ENCODE results near the gene B4GALT4.
"Not testable (repeated sequence)": the region's sequence is repeated elsewhere in the genome, so short reads cannot be mapped to it uniquely, and the experiment has no call there.

B4GALT4 gene

GRCh38 chr3:119173325-119173724, 67.4 kb downstream of the B4GALT4 start, which contains the start of gene UPK1B:
Gene UPK1B (plus strand): TSS chr3:119173598. CDS start chr3:119186742, 13,144 bp downstream.
- Histone ChIP-seq H3K4me1 (ENCODE audit: insufficient read depth, low read length) (peaks cover 4% of the 10 kb centered on the region; the same call in 1 of the 2 replicates), H3K9ac (ENCODE audit: low read depth, low read length) (no peak within 1 kb of the TSS), H3K9me3 (ENCODE audit: insufficient read depth, low read depth, low read length) (no peaks in the 10 kb centered on the region), H3K4me3 (ENCODE audit: low read length) (no peak within 1 kb of the TSS), H3K27ac (ENCODE audit: low read depth, low read length) (no peak within 1 kb of the TSS), H3K27me3 (ENCODE audit: insufficient read depth, low read length) (0 out of 2 replicates have a peak, but pooled peaks cover 2% of the 10 kb centered on the region), H3K36me3 (ENCODE audit: insufficient read depth, low read length) (no peaks in the 10 kb centered on the region)
- WGBS: 24% methylated on average over 13 of the region's 13 CpGs

- WGBS: 96% methylated on average over 3 of the region's 3 CpGs
These were observed 69.9 kb downstream of the B4GALT4 start for GRCh38 chr3:119170821-119171220.

GRCh38 chr3:119164745-119165144, 75.9 kb downstream of the B4GALT4 start:
- not testable (repeated sequence) for H3K9ac ChIP-seq (ENCODE audit: low read depth, low read length); H3K36me3 ChIP-seq (ENCODE audit: insufficient read depth, low read length); H3K4me3 ChIP-seq (ENCODE audit: low read length); H3K4me1 ChIP-seq (ENCODE audit: insufficient read depth, low read length); H3K27ac ChIP-seq (ENCODE audit: low read depth, low read length); H3K27me3 ChIP-seq (ENCODE audit: insufficient read depth, low read length)
- H3K9me3 ChIP-seq (ENCODE audit: insufficient read depth, low read depth, low read length): peaks cover 19% of the 10 kb centered on the region
- 87% methylated on average over 9 of the region's 9 CpGs for WGBS

More at GRCh38 chr3:119170821-119171220, 69.9 kb downstream of the B4GALT4 start:
- Histone ChIP-seq H3K9ac (ENCODE audit: low read depth, low read length) (no peak overlapping the region), H3K4me3 (ENCODE audit: low read length) (no peak overlapping the region), H3K36me3 (ENCODE audit: insufficient read depth, low read length) (no peaks in the 10 kb centered on the region), H3K4me1 (ENCODE audit: insufficient read depth, low read length) (peaks cover 4% of the 10 kb centered on the region; the same call in 1 of the 2 replicates), H3K27ac (ENCODE audit: low read depth, low read length) (no peak overlapping the region), H3K27me3 (ENCODE audit: insufficient read depth, low read length) (0 out of 2 replicates have a peak, but pooled peaks cover 2% of the 10 kb centered on the region), H3K9me3 (ENCODE audit: insufficient read depth, low read depth, low read length) (no peaks in the 10 kb centered on the region)

All from HUES64 (cell line).